ENCODE measurements around the gene CUL1. TPM values are rescaled to one million over a fixed set of nuclear protein-coding genes. Genes with fewer than 3 reads are reported as not detected.

The CUL1 gene
- total RNA-seq, 4 donors from 2014 or later: 24.5 to 56.6 (median 45.9) TPM

GRCh38 chr7:148746135-148746534 is 47.4 kb downstream of the CUL1 start:
- Histone ChIP-seq H3K9me3 (no peaks in the 10 kb centered on the region), H3K4me3 (no peak overlapping the region), H3K36me3 (peaks cover 0 to 36% (median 0%) of the 10 kb centered on the region in 3 donors), H3K27ac (no peak overlapping the region), H3K4me1 (no peaks in the 10 kb centered on the region), H3K27me3 (no peaks in the 10 kb centered on the region)
- DNase-seq: no peak
- intact Hi-C loops (cut with DNase I): no loop called here
- TF ChIP-seq CTCF (IDR thresholded peaks at IDR 0.05): no peak
- no peak for TF ChIP-seq POLR2A (IDR thresholded peaks at IDR 0.05)
- WGBS, 2 donors: 86 to 90% methylated on average over 2 to 3 of the region's 3 CpGs

GRCh38 chr7:148747274-148747673 is 48.6 kb downstream of the CUL1 start:
- intact Hi-C loops (cut with DNase I): no loop called here
- DNase-seq: no peak
- TF ChIP-seq CTCF (IDR thresholded peaks at IDR 0.05): no peak
- TF ChIP-seq POLR2A (IDR thresholded peaks at IDR 0.05): no peak
- no peak overlapping the region for H3K27ac ChIP-seq
- H3K4me3 ChIP-seq: no peak overlapping the region
- H3K4me1 ChIP-seq: no peaks in the 10 kb centered on the region
- H3K36me3 ChIP-seq: peaks cover 0 to 25% (median 0%) of the 10 kb centered on the region in 3 donors
- 34 to 48% methylated on average over 3 of the region's 3 CpGs for WGBS, 2 donors
- H3K27me3 ChIP-seq: no peaks in the 10 kb centered on the region
- no peaks in the 10 kb centered on the region for H3K9me3 ChIP-seq

- no peak overlapping the region for H3K4me3 ChIP-seq
- WGBS, 2 donors: 82 to 91% methylated on average over 7 to 8 of the region's 8 CpGs
- H3K4me1 ChIP-seq: no peaks in the 10 kb centered on the region
- H3K27ac ChIP-seq: no peak overlapping the region
- DNase-seq: no peak
- intact Hi-C loops (cut with DNase I): no loop called here
- no peaks in the 10 kb centered on the region for H3K27me3 ChIP-seq
- no peaks in the 10 kb centered on the region for H3K9me3 ChIP-seq
- TF ChIP-seq POLR2A (IDR thresholded peaks at IDR 0.05) (no peak), CTCF (IDR thresholded peaks at IDR 0.05) (no peak)
- H3K36me3 ChIP-seq: peaks cover 0 to 28% (median 0%) of the 10 kb centered on the region in 3 donors
Observed at GRCh38 chr7:148750442-148751355, 52.0 kb downstream of the CUL1 start.

- H3K27ac ChIP-seq: no peak overlapping the region
- no peak overlapping the region for H3K4me3 ChIP-seq
- H3K9me3 ChIP-seq: no peaks in the 10 kb centered on the region
- 75 to 86% methylated on average over 4 of the region's 4 CpGs for WGBS, 2 donors
- intact Hi-C loops (cut with DNase I): no loop called here
- H3K36me3 ChIP-seq: peaks cover 0 to 51% (median 8%) of the 10 kb centered on the region in 3 donors
- H3K4me1 ChIP-seq: no peaks in the 10 kb centered on the region
- no peak for TF ChIP-seq POLR2A (IDR thresholded peaks at IDR 0.05)
- TF ChIP-seq CTCF (IDR thresholded peaks at IDR 0.05): no peak
- H3K27me3 ChIP-seq: no peaks in the 10 kb centered on the region
- no peak for DNase-seq
Observed at GRCh38 chr7:148753224-148753623, 54.5 kb downstream of the CUL1 start.

GRCh38 chr7:148754912-148755311 is 56.2 kb downstream of the CUL1 start:
- 87 to 89% methylated on average over 6 of the region's 6 CpGs for WGBS, 2 donors
- TF ChIP-seq POLR2A (IDR thresholded peaks at IDR 0.05): no peak
- no peak for TF ChIP-seq CTCF (IDR thresholded peaks at IDR 0.05)
- intact Hi-C loops (cut with DNase I): no loop called here
- no peaks in the 10 kb centered on the region for H3K4me1 ChIP-seq
- no peak for DNase-seq
- H3K4me3 ChIP-seq: no peak overlapping the region
- peaks cover under 1 to 63% (median 8%) of the 10 kb centered on the region in 3 donors for H3K36me3 ChIP-seq
- no peaks in the 10 kb centered on the region for H3K27me3 ChIP-seq
- no peaks in the 10 kb centered on the region for H3K9me3 ChIP-seq
- no peak overlapping the region for H3K27ac ChIP-seq
